HCT116 (cell line): Measurements from ENCODE around the gene CAPNS1.

ENCODE experiments used
- CEBPB ChIP-seq: IDR thresholded peaks from 2 replicates; pipeline ENCODE4 v1.6.1; 2012; ENCODE audit warnings: low read depth
- EZH2 ChIP-seq: fragments of 200-600 bp; sonication (generic); IDR thresholded peaks from 2 replicates; pipeline ENCODE4 v1.6.1; 2017; ENCODE audit warnings: antibody characterized with exemption, mixed run types
- POLR2A ChIP-seq: IDR thresholded peaks from 2 replicates; pipeline ENCODE4 v1.7.0; 2011; ENCODE audit warnings: borderline replicate concordance; ENCODE audit not compliant: insufficient read depth, insufficient read length; ENCODE audit errors: extremely low read depth
- POLR2AphosphoS5 ChIP-seq: IDR thresholded peaks from 2 replicates; pipeline ENCODE4 v1.6.1; 2011; ENCODE audit warnings: mild to moderate bottlenecking, low read depth, low read length, moderate library complexity
- RAD21 ChIP-seq: IDR thresholded peaks from 2 replicates; pipeline ENCODE4 v1.6.1; 2012; ENCODE audit warnings: low read depth, mild to moderate bottlenecking
- SIN3A ChIP-seq: IDR thresholded peaks from 2 replicates; pipeline ENCODE4 v1.6.1; 2012; ENCODE audit warnings: low read depth
- SP1 ChIP-seq: IDR thresholded peaks from 2 replicates; pipeline ENCODE4 v1.6.1; 2012; ENCODE audit warnings: low read depth
- TCF7L2 ChIP-seq: IDR thresholded peaks from 2 replicates; pipeline ENCODE4 v1.7.0; 2011; ENCODE audit warnings: borderline replicate concordance, inconsistent platforms; ENCODE audit not compliant: insufficient read depth, insufficient read length; ENCODE audit errors: extremely low read depth
- YY1 ChIP-seq: IDR thresholded peaks from 2 replicates; pipeline ENCODE4 v1.6.1; 2011; ENCODE audit warnings: low read length, low read depth, moderate library complexity, mild to moderate bottlenecking; ENCODE audit not compliant: insufficient replicate concordance; ENCODE audit errors: extremely low read depth
- ZNF274 ChIP-seq: fragments of 200-500 bp; sonication (Bioruptor generic); IDR thresholded peaks from 2 replicates; pipeline ENCODE4 v1.6.1; 2014; ENCODE audit warnings: mild to moderate bottlenecking, low read depth, low read length, inconsistent platforms
- TF ChIP-seq, protein P1 (sequence below): IDR thresholded peaks from 2 replicates; pipeline ENCODE4 v1.6.1; 2012
- TF ChIP-seq, protein P2 (sequence below): IDR thresholded peaks from 2 replicates; pipeline ENCODE4 v1.6.1; 2012; ENCODE audit warnings: low read depth
- TF ChIP-seq, protein P3 (sequence below), 3 experiments: fragments of 200-600 bp in 1 of 3; sonication (generic) in 1 of 3; IDR thresholded peaks in 2 of 3; conservative IDR thresholded peaks in 1 of 3; 2 replicates each; pipeline ENCODE4 v1.5.1; 2012 to 2017; ENCODE audit warnings: low read depth in 2 of 3, low read length in 2 of 3, antibody characterized with exemption in 1 of 3, borderline replicate concordance in 1 of 3, control low read depth in 1 of 3, mild to moderate bottlenecking in 1 of 3, mixed read lengths in 1 of 3, mixed run types in 1 of 3, moderate library complexity in 1 of 3; ENCODE audit not compliant: insufficient read depth in 1 of 3

DNA sequence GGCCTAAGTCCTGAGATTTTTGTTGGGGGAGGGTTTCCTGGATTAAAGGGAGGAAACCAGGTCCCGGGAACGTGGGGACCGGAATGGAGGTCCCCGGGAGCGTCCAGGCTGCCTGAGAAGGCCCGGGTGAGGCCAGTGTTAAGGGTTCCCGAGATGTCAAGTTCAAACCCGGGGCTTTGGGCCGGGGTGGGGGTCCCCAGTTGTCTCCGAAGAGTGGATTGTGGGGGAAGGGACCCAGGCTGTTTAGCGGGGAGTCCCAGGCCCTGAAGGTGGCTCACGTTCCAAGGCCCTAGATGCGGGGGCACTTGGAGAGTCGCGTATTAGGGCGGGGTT, 12.1 kb downstream of the CAPNS1 start:
- TF ChIP-seq POLR2A (no peak), POLR2AphosphoS5 (no peak), SP1 (no peak), ZNF274 (no peak), EZH2 (no peak), YY1 (no peak), RAD21 (no peak), CEBPB (no peak), SIN3A (no peak), TCF7L2 (no peak)
- TF ChIP-seq, protein P1, sequence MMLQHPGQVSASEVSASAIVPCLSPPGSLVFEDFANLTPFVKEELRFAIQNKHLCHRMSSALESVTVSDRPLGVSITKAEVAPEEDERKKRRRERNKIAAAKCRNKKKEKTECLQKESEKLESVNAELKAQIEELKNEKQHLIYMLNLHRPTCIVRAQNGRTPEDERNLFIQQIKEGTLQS, result no peak
- TF ChIP-seq, protein P2, sequence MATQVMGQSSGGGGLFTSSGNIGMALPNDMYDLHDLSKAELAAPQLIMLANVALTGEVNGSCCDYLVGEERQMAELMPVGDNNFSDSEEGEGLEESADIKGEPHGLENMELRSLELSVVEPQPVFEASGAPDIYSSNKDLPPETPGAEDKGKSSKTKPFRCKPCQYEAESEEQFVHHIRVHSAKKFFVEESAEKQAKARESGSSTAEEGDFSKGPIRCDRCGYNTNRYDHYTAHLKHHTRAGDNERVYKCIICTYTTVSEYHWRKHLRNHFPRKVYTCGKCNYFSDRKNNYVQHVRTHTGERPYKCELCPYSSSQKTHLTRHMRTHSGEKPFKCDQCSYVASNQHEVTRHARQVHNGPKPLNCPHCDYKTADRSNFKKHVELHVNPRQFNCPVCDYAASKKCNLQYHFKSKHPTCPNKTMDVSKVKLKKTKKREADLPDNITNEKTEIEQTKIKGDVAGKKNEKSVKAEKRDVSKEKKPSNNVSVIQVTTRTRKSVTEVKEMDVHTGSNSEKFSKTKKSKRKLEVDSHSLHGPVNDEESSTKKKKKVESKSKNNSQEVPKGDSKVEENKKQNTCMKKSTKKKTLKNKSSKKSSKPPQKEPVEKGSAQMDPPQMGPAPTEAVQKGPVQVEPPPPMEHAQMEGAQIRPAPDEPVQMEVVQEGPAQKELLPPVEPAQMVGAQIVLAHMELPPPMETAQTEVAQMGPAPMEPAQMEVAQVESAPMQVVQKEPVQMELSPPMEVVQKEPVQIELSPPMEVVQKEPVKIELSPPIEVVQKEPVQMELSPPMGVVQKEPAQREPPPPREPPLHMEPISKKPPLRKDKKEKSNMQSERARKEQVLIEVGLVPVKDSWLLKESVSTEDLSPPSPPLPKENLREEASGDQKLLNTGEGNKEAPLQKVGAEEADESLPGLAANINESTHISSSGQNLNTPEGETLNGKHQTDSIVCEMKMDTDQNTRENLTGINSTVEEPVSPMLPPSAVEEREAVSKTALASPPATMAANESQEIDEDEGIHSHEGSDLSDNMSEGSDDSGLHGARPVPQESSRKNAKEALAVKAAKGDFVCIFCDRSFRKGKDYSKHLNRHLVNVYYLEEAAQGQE, result no peak
- TF ChIP-seq, protein P3, sequence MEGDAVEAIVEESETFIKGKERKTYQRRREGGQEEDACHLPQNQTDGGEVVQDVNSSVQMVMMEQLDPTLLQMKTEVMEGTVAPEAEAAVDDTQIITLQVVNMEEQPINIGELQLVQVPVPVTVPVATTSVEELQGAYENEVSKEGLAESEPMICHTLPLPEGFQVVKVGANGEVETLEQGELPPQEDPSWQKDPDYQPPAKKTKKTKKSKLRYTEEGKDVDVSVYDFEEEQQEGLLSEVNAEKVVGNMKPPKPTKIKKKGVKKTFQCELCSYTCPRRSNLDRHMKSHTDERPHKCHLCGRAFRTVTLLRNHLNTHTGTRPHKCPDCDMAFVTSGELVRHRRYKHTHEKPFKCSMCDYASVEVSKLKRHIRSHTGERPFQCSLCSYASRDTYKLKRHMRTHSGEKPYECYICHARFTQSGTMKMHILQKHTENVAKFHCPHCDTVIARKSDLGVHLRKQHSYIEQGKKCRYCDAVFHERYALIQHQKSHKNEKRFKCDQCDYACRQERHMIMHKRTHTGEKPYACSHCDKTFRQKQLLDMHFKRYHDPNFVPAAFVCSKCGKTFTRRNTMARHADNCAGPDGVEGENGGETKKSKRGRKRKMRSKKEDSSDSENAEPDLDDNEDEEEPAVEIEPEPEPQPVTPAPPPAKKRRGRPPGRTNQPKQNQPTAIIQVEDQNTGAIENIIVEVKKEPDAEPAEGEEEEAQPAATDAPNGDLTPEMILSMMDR (IDR thresholded peaks at IDR 0.05 in 2 of 3, conservative IDR thresholded peaks at IDR 0.05 in 1 of 3; ENCODE audit: borderline replicate concordance in 1 of 3, insufficient read depth in 1 of 3, low read depth in 2 of 3, low read length in 2 of 3), result no peak
